T-helper 2 cell treated with Interferon-gamma antibody and Interleukin-4, amounts not matched to agents 5 μg/mL and 100 μg/mL, for 36 hours (primary cell): ENCODE data around the gene LCN15.

Experiments
- DNase-seq: peaks from one replicate; pipeline ENCODE4 v3.0.0; 2021; ENCODE audit warnings: low spot score
- H3K27ac Mint-ChIP-seq: one replicate; pipeline ENCODE4 v1.8.0; 2021; ENCODE audit warnings: mild to moderate bottlenecking, mixed read lengths
- H3K27me3 Mint-ChIP-seq: one replicate; pipeline ENCODE4 v1.8.0; 2021; ENCODE audit warnings: low read depth, mixed read lengths
- H3K36me3 Mint-ChIP-seq: one replicate; pipeline ENCODE4 v1.8.0; 2021; ENCODE audit warnings: low read depth, mixed read lengths
- H3K4me1 Mint-ChIP-seq: one replicate; pipeline ENCODE4 v1.8.0; 2021; ENCODE audit warnings: low read depth, mixed read lengths
- H3K4me3 Mint-ChIP-seq: one replicate; pipeline ENCODE4 v1.8.0; 2022; ENCODE audit warnings: mild to moderate bottlenecking, moderate library complexity, mixed read lengths
- H3K9me3 Mint-ChIP-seq: one replicate; pipeline ENCODE4 v1.8.0; 2021; ENCODE audit warnings: mixed read lengths

Gene LCN15

DNA sequence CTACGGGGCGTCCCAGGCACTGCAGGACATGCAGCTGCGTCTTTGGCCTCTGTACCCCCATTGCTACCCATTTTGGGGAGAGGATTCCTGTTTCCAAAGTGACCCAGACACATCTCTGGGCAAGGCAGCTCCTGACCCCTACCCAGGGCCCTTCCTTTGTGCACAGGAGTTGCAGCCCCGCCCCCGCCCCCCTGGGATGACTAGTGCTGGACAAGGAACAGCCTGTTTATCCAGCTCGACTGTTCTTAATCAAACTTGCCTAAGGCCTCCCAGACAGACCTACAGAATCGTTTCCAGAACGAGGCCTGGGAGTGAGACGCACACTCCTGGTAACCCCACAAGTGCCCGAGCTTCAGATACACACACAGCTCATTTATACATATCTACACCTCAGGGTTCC is 38.7 kb downstream of the LCN15 start:
- peak overlapping the region; percentile 97 for H3K4me3 Mint-ChIP-seq
- H3K27ac Mint-ChIP-seq = no peak overlapping the region
- no peaks in the 10 kb centered on the region for H3K27me3 Mint-ChIP-seq
- DNase-seq = no peak
- H3K36me3 Mint-ChIP-seq = peaks cover 39% of the 10 kb centered on the region
- H3K9me3 Mint-ChIP-seq = no peaks in the 10 kb centered on the region
- peaks cover 14% of the 10 kb centered on the region for H3K4me1 Mint-ChIP-seq

DNA sequence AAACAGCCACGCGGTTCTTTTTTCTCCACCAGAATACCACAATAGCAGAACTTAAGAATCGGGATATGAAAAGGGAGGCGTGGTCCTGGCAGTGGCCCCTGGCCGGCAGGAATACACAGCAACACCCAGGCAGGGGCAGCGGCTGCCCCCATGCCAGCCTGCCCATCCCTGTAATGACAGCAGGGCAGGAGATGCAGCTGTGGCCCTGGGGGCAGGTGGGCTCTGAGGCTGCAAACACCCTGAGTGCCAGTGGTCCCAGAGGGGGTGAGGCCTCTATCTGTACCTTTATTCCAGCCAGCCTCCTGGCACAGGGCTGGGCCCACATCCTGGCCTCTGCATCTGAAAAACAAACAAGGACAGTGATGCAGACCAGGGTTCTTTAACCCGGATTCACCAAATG is 39.5 kb downstream of the LCN15 start:
- H3K4me1 Mint-ChIP-seq = peaks cover 10% of the 10 kb centered on the region
- DNase-seq = no peak
- H3K36me3 Mint-ChIP-seq = peaks cover 39% of the 10 kb centered on the region

DNA sequence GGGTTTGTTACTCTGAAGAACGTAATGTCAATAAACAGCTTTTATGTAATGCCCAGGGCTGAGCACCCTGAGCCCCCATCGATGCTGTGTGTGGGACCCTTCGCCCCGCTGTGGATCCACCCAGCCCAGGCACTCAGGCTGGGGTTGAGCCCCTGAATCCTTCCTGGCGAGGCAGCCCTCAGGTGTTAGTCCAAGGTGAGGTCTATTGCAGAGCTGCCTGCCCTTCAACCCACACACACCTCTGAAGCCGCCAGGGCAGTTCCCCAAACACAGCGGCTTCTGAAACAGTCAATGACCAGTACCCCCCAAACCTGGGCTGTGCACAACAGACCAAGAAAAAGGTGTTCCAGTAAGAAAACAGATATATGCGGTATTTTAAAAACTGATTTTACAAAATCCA is 40.3 kb downstream of the LCN15 start:
- Mint-ChIP-seq H3K27ac (no peak overlapping the region), H3K4me3 (no peak overlapping the region)
- DNase-seq = no peak

More for the DNA sequence above, 39.5 kb downstream of the LCN15 start:
- H3K27me3 Mint-ChIP-seq = no peaks in the 10 kb centered on the region
- no peak overlapping the region for H3K4me3 Mint-ChIP-seq
- H3K27ac Mint-ChIP-seq = no peak overlapping the region
- no peaks in the 10 kb centered on the region for H3K9me3 Mint-ChIP-seq

DNA sequence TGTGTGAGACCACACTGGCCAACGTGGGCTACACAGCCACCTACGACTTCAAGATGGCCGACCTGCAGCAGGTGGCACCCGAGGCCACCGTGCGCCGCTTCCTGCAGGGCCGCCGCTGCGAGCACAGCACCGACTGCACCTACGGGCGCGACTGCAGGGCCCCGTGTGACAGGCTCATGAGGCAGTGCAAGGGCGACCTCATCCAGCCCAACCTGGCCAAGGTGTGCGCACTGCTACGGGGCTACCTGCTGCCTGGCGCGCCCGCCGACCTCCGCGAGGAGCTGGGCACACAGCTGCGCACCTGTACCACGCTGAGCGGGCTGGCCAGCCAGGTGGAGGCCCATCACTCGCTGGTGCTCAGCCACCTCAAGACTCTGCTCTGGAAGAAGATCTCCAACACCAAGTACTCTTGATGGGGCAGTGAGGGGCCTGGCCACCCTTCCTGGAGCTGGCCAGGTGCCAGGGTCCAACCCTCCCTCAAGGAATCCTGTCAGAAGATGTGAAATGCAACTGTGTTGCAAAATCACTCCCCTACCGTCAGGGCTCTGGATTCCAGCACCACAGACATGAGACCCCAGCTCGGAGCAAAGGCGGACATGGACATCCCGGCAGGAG is 40.8 kb downstream of the LCN15 start:
- Mint-ChIP-seq H3K27ac (no peak overlapping the region), H3K9me3 (no peaks in the 10 kb centered on the region), H3K27me3 (no peaks in the 10 kb centered on the region), H3K36me3 (peaks cover 39% of the 10 kb centered on the region), H3K4me1 (peaks cover 10% of the 10 kb centered on the region), H3K4me3 (no peak overlapping the region)
- no peak for DNase-seq

More for the DNA sequence above, 40.3 kb downstream of the LCN15 start:
- H3K27me3 Mint-ChIP-seq = no peaks in the 10 kb centered on the region
- peaks cover 39% of the 10 kb centered on the region for H3K36me3 Mint-ChIP-seq
- H3K9me3 Mint-ChIP-seq = no peaks in the 10 kb centered on the region
- H3K4me1 Mint-ChIP-seq = peaks cover 10% of the 10 kb centered on the region

DNA sequence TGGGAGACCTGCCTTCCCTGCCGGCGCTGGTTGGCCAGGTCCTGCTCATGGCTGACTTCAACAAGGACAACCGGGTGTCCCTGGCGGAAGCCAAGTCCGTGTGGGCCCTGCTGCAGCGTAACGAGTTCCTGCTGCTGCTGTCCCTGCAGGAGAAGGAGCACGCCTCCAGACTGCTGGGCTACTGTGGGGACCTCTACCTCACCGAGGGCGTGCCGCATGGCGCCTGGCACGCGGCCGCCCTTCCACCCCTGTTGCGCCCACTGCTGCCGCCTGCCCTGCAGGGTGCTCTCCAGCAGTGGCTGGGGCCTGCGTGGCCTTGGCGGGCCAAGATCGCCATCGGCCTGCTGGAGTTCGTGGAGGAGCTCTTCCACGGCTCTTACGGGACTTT is 41.4 kb downstream of the LCN15 start:
- Mint-ChIP-seq H3K27me3 (no peaks in the 10 kb centered on the region), H3K4me1 (peaks cover 10% of the 10 kb centered on the region), H3K36me3 (peaks cover 39% of the 10 kb centered on the region), H3K4me3 (no peak overlapping the region), H3K9me3 (no peaks in the 10 kb centered on the region), H3K27ac (no peak overlapping the region)
- DNase-seq = no peak

DNA sequence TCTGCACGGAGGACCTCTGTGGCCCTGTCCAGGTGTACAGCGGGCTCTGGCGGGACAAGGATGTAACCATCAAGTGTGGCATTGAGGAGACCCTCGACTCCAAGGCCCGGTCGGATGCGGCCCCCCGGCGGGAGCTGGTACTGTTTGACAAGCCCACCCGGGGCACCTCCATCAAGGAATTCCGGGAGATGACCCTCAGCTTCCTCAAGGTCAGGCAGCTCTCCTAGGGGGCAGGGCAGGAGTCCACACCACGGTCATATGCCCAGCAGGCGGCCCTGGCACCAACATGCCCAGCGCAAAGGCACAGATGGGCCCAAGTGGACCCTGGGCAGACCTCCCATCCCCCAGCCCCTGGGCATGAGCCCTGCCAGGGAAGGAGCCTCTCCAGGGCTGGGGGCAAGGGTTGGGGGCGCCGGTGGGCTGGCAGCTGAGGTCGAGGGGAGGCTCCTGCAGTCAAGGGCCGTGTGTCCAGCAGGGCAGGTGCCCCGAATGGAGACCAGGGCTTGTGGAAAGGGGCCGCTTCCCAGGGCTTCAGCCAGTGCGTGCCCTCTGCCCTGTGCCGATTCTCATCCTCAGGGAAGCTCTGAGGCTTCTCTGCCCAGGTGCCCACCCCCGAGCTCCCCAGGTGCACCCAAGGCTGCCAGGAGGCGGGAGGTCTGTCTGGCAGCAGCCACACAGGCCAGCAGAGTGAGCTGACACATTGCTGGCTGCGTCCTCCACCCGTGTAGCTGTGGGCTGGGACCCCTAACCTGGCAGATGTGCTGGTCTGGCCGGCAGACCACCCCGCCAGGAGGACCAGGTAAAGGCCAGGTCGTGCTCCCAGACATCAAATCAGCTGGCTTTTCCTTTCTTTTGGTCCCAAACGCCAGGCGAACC is 42.0 kb downstream of the LCN15 start:
- no peaks in the 10 kb centered on the region for H3K27me3 Mint-ChIP-seq

DNA sequence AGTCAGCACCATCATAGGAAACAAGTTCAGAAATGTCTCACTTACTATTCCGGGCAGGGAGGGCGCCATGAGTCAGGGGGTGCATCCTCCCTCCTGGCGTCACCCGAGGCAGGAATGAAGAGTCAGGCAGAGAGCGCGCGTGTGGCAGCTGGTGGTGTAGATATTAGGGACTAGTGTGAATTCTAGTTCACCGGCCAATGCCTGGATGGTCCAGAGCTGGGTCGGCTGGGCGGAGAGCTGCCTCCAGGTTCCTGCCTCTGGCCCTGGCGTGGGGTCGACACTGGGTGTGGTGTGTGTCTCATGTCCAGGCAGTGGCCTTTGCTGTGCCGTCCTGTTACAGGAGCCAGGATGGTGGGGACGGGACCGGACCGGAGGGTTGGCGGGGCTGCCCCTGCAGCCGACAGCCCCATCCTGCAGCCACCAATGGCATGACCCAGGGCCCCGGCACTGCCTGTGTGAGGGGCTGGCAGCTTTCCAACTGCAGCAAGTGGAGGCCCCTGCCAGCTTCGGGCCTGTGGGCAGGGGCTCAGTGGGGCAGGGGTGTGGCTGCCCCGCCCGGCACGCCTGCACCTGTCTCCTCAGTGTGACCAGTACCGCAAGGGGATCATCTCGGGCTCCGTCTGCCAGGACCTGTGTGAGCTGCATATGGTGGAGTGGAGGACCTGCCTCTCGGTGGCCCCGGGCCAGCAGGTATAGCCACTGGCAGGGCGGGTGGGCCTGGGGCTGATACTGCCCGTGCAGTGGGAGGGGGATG is 42.8 kb downstream of the LCN15 start:
- Mint-ChIP-seq H3K27me3 (no peaks in the 10 kb centered on the region), H3K27ac (peak overlapping the region; percentile 41), H3K4me3 (no peak overlapping the region), H3K36me3 (peaks cover 30% of the 10 kb centered on the region), H3K4me1 (peaks cover 4% of the 10 kb centered on the region), H3K9me3 (no peaks in the 10 kb centered on the region)
- no peak for DNase-seq

More for the DNA sequence above, 42.0 kb downstream of the LCN15 start:
- no peak overlapping the region for H3K4me3 Mint-ChIP-seq
- no peak for DNase-seq
- H3K9me3 Mint-ChIP-seq = no peaks in the 10 kb centered on the region
- peaks cover 8% of the 10 kb centered on the region for H3K4me1 Mint-ChIP-seq
- H3K27ac Mint-ChIP-seq = no peak overlapping the region
- H3K36me3 Mint-ChIP-seq = peaks cover 36% of the 10 kb centered on the region

DNA sequence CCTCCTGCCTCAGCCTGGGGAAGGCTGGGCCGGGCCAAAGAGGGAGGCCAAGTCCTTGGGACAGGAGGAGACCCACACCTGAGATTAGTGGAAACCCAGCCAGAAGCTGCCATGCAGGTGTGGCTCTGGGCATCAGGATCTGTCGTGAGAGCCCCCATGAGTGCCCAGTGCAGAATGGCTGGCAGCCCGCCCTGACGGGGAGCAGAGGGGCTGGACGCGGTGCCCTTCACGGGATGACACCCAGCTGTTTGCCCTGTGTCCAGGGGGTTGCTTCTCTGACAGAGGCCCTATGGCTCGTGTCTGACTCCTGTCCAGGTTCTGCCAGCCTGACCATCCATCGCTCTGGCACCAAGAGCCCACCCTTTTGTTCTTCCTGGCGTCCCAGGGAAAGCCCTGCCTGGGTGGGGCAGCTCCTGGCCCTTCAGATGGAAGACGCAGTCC is 43.4 kb downstream of the LCN15 start:
- peaks cover 25% of the 10 kb centered on the region for H3K36me3 Mint-ChIP-seq
- peak overlapping the region; percentile 41 for H3K27ac Mint-ChIP-seq
- no peaks in the 10 kb centered on the region for H3K9me3 Mint-ChIP-seq
- H3K4me3 Mint-ChIP-seq = no peak overlapping the region
- peaks cover 1% of the 10 kb centered on the region for H3K27me3 Mint-ChIP-seq
- no peak for DNase-seq
- H3K4me1 Mint-ChIP-seq = peaks cover 1% of the 10 kb centered on the region

DNA sequence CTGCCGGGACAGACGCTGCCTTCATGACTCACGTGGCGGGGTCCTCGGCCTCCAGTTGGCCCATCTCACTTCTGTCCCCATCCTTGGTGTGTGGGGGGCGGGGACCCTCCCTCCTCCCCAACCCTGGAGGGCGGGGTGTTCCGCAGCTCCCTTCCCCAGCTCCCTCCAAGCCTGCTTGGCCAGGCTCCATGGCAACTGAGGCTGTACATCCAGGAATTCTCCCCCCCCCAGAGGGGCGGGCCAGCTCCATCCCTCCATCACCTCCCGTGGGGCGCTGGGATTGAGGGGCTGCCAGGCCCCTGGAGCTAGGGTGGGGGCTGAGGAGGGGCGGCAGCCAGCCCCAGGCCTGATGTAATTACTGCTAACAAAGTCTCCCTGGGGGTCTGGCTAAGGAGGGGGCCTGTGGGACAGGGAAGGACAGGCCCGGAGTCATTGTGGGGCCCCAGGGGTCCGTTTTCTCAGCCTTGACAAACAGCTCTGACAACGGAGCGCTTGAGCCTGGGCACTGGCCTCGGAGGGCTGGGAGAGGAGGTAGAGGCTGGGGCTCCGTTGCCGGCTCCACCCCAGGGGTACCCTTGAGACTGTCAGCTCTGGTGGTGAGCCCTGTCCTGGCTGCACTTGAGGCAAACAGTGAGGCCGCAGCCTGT is 43.9 kb downstream of the LCN15 start:
- peaks cover 1% of the 10 kb centered on the region for H3K4me1 Mint-ChIP-seq
- peaks cover 3% of the 10 kb centered on the region for H3K27me3 Mint-ChIP-seq
- no peak for DNase-seq
- no peak overlapping the region for H3K27ac Mint-ChIP-seq
- H3K9me3 Mint-ChIP-seq = no peaks in the 10 kb centered on the region
- peaks cover 20% of the 10 kb centered on the region for H3K36me3 Mint-ChIP-seq
- H3K4me3 Mint-ChIP-seq = no peak overlapping the region

DNA sequence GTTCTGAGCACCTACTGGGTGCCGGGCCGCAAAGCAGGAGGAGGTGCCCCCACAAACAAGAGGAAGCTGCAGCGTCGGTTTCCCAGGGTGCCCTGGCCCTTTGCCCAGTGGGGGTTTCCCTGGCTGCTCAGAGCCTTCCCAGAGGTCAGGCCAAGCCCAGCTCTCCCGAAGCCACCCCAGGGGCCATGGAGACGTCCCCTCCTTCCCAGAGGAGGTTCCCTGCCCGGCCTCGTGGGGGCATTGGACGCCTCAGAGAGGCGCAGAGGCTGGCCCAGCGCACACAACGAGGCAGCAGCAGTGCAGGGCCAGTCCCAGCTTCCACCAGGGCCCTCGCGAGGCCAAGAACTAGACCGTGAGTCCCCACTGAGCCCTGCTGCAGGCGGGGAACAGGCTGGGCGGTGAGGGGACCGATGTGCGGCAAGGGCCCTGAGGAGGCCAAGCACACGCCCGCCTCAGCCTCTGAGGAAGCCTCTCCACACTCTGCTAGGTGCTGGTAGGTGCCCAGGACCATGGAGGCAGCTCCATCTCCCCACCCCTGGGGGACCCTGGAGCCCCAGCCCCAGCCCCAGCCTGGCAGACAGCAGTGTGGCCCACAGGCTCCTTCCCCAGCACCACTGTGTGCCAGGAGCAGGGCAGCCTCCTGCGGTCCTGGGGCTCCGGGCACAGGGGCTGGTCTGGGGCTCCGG is 45.0 kb downstream of the LCN15 start:
- H3K36me3 Mint-ChIP-seq = peaks cover 13% of the 10 kb centered on the region
- peaks cover 3% of the 10 kb centered on the region for H3K27me3 Mint-ChIP-seq
- H3K4me3 Mint-ChIP-seq = no peak overlapping the region
- H3K4me1 Mint-ChIP-seq = peaks cover 1% of the 10 kb centered on the region
- DNase-seq = no peak
- H3K9me3 Mint-ChIP-seq = no peaks in the 10 kb centered on the region
- no peak overlapping the region for H3K27ac Mint-ChIP-seq

DNA sequence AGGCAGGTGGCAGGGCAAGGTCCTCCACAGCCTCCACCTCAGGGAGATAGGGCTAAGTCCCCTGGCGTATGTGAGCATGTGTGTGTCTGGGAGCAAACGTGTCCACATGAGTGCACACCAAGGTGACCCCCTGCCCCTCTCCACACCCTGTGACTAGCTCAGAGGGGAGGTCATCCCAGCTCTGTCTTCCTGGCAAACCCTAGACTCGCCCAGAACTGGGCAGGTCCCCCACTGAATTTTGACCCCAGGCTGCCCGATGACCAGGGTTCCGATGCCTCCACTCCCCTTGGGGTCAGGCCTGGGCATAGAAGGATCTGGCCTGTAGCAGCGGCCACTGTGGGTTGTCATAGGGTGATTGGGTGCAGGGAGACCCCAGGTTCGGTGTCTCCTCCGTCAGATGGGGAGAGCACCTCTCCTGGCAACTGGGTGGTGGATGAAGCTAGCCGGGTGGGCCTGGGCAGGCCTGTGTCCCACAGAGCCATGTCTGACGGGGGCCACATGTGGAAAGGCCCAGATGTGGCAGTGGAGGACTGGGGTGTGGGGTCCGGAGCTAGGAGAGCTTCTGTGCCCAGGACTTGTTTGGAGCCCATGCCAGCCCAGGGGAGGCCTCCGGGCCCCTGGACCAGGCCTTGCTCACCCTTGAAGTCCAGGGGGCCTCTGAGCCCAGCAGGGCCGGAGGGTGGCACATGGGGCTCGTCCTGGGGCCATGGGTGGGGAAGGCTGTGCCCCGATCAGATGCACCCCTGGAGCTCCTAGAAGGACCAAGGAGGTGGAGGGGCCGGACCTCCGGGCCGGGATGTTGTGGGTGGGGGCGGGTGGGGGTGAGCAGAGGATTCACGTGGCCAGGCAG is 45.7 kb downstream of the LCN15 start:
- Mint-ChIP-seq H3K27ac (no peak overlapping the region), H3K4me3 (no peak overlapping the region)

DNA sequence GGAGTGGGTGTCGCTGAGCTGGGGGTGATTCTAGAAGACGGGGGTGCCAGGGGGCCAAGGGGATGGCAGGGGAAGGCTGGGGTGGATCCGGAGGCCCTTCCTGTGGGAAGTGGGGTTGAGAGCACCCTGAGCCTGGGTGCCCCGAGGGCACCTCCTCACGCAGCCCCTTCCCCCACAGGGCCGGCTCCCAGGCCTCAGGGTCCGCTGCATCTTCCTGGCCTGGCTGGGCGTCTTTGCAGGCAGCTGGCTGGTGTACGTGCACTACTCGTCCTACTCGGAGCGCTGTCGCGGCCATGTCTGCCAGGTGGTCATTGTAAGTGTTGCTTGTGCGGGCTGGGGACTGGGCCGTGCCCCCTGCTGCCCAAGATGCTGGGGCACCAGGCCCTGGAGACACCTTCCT is 46.9 kb downstream of the LCN15 start:
- Mint-ChIP-seq H3K36me3 (peaks cover 3% of the 10 kb centered on the region), H3K27me3 (peaks cover 12% of the 10 kb centered on the region), H3K4me3 (no peak overlapping the region), H3K9me3 (no peaks in the 10 kb centered on the region), H3K27ac (no peak overlapping the region), H3K4me1 (no peaks in the 10 kb centered on the region)
- no peak for DNase-seq

More for the DNA sequence above, 45.7 kb downstream of the LCN15 start:
- Mint-ChIP-seq H3K27me3 (peaks cover 8% of the 10 kb centered on the region), H3K36me3 (peaks cover 5% of the 10 kb centered on the region), H3K4me1 (no peaks in the 10 kb centered on the region), H3K9me3 (no peaks in the 10 kb centered on the region)
- no peak for DNase-seq
